ENCODE data around the gene KCNAB2. TPM values are rescaled to one million over a fixed set of nuclear protein-coding genes. Genes with fewer than 3 reads are reported as not detected.

Gene KCNAB2
- total RNA-seq (2021; fragmentation: NEBNext Ultra II Directional; extraction: Animal tissue kit (Norgen Biotek cat#: 25700)) = 10 to 100 TPM in 4 of 6 experiments, 1 to 10 TPM in 2; 8.0 to 12.6 (median 10.7) TPM
- long read RNA-seq, partial matches to known transcripts = 2 of 4 reads
- long read RNA-seq, other reads (novel, unspliced or antisense) = 0 of 4 reads

DNA sequence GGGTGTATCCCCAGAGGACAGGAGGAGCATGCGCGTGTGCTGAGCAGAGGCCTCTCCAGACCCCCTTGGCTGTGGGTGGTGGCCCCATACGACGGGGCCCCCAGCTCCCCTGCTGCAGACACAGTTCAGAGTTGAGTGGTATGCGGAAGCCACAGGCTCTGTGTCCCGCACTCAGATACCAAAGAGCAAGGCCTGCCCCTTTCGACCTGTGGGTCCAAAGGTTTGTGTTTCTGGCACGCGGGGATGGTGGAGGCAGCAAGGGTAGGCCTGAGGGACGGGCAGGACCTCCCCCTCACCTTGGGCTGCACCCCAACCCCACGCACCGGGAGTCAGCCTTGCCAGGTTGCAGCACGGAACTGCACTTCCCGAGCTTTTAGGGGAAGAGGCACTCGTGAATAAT, at the start of gene KCNAB2:
Gene KCNAB2 (plus strand): TSS at position 328 of the 400 bp plus-strand sequence. CDS start 5,649 bp downstream, outside the sequence.
- Mint-ChIP-seq H3K27ac (no peak within 1 kb of the TSS), H3K9me3 (no peaks in the 10 kb centered on the region), H3K4me3 (no peak within 1 kb of the TSS), H3K27me3 (ENCODE audit: insufficient read depth) (peaks cover 4% of the 10 kb centered on the region), H3K36me3 (ENCODE audit: low read depth) (no peaks in the 10 kb centered on the region), H3K4me1 (ENCODE audit: low read depth) (no peaks in the 10 kb centered on the region)
- no peak for DNase-seq
- no peak for TF ChIP-seq CTCF (IDR thresholded peaks at IDR 0.05)

- Mint-ChIP-seq H3K27ac (no peak overlapping the region), H3K36me3 (ENCODE audit: low read depth) (no peaks in the 10 kb centered on the region), H3K4me1 (ENCODE audit: low read depth) (peaks cover 14% of the 10 kb centered on the region), H3K4me3 (no peak overlapping the region), H3K27me3 (ENCODE audit: insufficient read depth) (peaks cover 3% of the 10 kb centered on the region), H3K9me3 (no peaks in the 10 kb centered on the region)
- no peak for TF ChIP-seq CTCF (IDR thresholded peaks at IDR 0.05)
- DNase-seq = no peak
Measured at GRCh38 chr1:5996641-5997270, 48.9 kb upstream of the KCNAB2 start.

- DNase-seq = no peak
- Mint-ChIP-seq H3K9me3 (no peaks in the 10 kb centered on the region), H3K27ac (no peak overlapping the region), H3K36me3 (ENCODE audit: low read depth) (no peaks in the 10 kb centered on the region), H3K4me3 (no peak overlapping the region), H3K27me3 (ENCODE audit: insufficient read depth) (peaks cover 3% of the 10 kb centered on the region), H3K4me1 (ENCODE audit: low read depth) (peaks cover 14% of the 10 kb centered on the region)
- TF ChIP-seq CTCF (IDR thresholded peaks at IDR 0.05) = no peak
Measured at GRCh38 chr1:5997316-5997715, 48.4 kb upstream of the KCNAB2 start.

DNA sequence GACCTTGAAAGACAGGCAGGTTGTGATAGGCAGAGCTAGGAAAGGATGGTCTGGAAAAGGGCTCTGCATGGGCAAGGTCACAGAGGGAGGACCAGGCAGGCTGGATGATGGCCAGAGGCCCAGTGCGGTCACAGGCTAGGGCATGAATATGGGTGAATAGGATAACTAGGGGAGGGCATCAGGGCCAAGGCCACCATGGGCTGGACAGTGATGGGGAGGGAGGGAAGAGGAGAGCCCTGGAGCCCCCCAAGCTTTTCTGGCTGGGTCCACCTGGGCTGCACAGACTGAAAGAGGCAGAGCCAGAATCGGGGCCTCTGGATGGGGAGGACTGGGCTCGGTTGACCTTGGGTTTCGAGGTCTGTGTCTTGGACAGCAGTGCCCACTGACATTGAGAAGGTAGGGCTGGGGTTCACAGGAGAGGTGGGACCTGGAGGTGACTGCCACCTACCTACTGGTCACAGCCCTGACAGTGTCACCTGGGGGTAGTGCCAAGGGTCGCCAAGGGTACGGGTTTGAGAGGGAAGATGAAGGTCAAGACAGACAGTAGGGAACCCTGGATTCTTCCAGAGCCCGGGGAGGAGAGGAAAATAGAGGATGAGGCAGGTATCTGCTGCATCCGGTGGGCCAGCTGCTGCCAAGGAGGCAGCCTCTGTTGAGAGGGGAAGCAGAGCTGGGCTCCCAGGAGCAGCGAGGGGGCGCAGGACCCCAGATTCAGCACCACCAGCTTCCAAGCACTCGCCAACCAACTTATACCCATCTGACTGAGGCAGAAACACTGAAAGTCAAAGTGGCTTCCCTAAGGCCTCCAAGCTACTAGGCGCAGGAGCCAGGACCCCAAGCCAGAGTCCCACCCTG, 47.4 kb upstream of the KCNAB2 start:
- no peaks in the 10 kb centered on the region for H3K36me3 Mint-ChIP-seq (ENCODE audit: low read depth)
- no peak for TF ChIP-seq CTCF (IDR thresholded peaks at IDR 0.05)
- no peak overlapping the region for H3K27ac Mint-ChIP-seq
- peaks cover 3% of the 10 kb centered on the region for H3K27me3 Mint-ChIP-seq (ENCODE audit: insufficient read depth)
- H3K9me3 Mint-ChIP-seq = no peaks in the 10 kb centered on the region
- DNase-seq = no peak
- H3K4me1 Mint-ChIP-seq (ENCODE audit: low read depth) = peaks cover 14% of the 10 kb centered on the region
- no peak overlapping the region for H3K4me3 Mint-ChIP-seq

DNA sequence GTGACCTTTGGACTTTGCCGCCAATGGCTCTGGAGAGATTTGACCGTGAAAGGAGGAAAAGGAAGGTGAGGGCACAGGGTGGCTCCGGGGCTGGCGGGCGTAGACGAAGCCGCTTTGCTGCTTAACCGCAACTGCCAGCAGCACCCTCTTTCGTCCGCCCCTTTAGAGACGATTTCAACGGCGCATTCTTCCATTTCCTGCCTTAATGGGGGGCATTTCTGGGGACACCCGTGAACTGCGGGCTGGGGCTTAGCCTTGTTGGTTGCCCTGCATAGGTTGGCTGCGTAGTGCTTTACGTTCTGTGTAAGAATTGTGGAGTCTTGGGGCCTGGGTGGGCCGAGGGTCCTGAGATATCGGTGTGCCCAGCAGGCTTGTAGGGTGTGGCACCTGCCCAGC, 46.8 kb upstream of the KCNAB2 start:
- no peak for TF ChIP-seq CTCF (IDR thresholded peaks at IDR 0.05)
- DNase-seq = no peak
- peaks cover 7% of the 10 kb centered on the region for H3K4me1 Mint-ChIP-seq (ENCODE audit: low read depth)
- H3K9me3 Mint-ChIP-seq = no peaks in the 10 kb centered on the region
- peaks cover 3% of the 10 kb centered on the region for H3K27me3 Mint-ChIP-seq (ENCODE audit: insufficient read depth)
- H3K4me3 Mint-ChIP-seq = no peak overlapping the region
- no peaks in the 10 kb centered on the region for H3K36me3 Mint-ChIP-seq (ENCODE audit: low read depth)
- no peak overlapping the region for H3K27ac Mint-ChIP-seq
